Activated T-helper 17 cell treated with anti-CD3 and anti-CD28 coated beads, Interleukin-2, amount 50 U/mL, for 72 hours (primary cell): ENCODE results near the gene NIM1K. TPM values are rescaled to one million over a fixed set of nuclear protein-coding genes. Genes with fewer than 3 reads are reported as not detected.
"Not testable (repeated sequence)": the region's sequence is repeated elsewhere in the genome, so short reads cannot be mapped to it uniquely, and the experiment has no call there.

Experiments used
- ATAC-seq: fragments of 150-1000 bp; cut with Tn5 transposase; replicated peaks from 2 replicates; pipeline ENCODE4 v1.10.0; 2021; ENCODE audit warnings: mild to moderate bottlenecking, moderate library complexity
- H3K27ac Mint-ChIP-seq: one replicate; pipeline ENCODE4 v1.8.0; 2022; ENCODE audit warnings: mixed read lengths
- H3K27me3 Mint-ChIP-seq: one replicate; pipeline ENCODE4 v1.8.0; 2022; ENCODE audit warnings: mixed read lengths
- H3K36me3 Mint-ChIP-seq: one replicate; pipeline ENCODE4 v1.8.0; 2022; ENCODE audit warnings: low read depth, mild to moderate bottlenecking, mixed read lengths
- H3K4me1 Mint-ChIP-seq: one replicate; pipeline ENCODE4 v1.8.0; 2022; ENCODE audit warnings: mixed read lengths
- H3K4me3 Mint-ChIP-seq: one replicate; pipeline ENCODE4 v1.8.0; 2022; ENCODE audit warnings: mild to moderate bottlenecking, mixed read lengths
- H3K9me3 Mint-ChIP-seq: one replicate; pipeline ENCODE4 v1.8.0; 2022; ENCODE audit warnings: mixed read lengths
- total RNA-seq, 2 donors: library from RNA; stranded (reverse); gene quantifications; one replicate each; pipeline ENCODE4 v1.2.3, GENCODE V29; 2022

Gene NIM1K
- total RNA-seq, 2 donors from 2014 or later = 1.7 to 4.3 TPM

DNA sequence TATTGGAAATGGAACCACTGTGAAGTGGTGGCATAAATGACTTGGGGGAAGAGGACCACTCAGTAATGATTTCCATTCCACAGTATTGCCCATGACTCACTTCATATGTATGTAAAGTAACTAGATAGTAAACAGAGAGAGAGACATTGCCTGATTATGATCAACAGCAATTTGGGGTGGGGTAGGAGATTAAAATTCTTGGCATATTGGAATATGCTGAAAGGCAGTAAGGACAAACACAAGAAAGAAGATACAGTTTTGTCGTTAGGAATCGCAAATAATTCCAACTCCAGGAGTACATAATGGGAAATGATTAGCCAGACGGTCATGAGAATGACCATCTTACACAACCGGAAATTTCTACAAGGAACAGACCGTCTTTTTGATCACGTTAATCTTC is 122.7 kb downstream of the NIM1K start:
- peaks cover 33% of the 10 kb centered on the region for H3K4me1 Mint-ChIP-seq
- no peak for ATAC-seq
- peak overlapping the region; percentile 100 for H3K27ac Mint-ChIP-seq
- H3K9me3 Mint-ChIP-seq = peaks cover 6% of the 10 kb centered on the region
- peak overlapping the region; percentile 93 for H3K4me3 Mint-ChIP-seq
- H3K36me3 Mint-ChIP-seq = peaks cover 60% of the 10 kb centered on the region
- H3K27me3 Mint-ChIP-seq = no peaks in the 10 kb centered on the region

- peak overlapping the region; percentile 100 for H3K27ac Mint-ChIP-seq
- peak; percentile 49 for ATAC-seq
- H3K9me3 Mint-ChIP-seq = peaks cover 6% of the 10 kb centered on the region
- peaks cover 29% of the 10 kb centered on the region for H3K4me1 Mint-ChIP-seq
- H3K4me3 Mint-ChIP-seq = peak overlapping the region; percentile 93
- H3K36me3 Mint-ChIP-seq = peaks cover 54% of the 10 kb centered on the region
- H3K27me3 Mint-ChIP-seq = no peaks in the 10 kb centered on the region
These were observed 123.2 kb downstream of the NIM1K start for GRCh38 chr5:43315263-43315662.

DNA sequence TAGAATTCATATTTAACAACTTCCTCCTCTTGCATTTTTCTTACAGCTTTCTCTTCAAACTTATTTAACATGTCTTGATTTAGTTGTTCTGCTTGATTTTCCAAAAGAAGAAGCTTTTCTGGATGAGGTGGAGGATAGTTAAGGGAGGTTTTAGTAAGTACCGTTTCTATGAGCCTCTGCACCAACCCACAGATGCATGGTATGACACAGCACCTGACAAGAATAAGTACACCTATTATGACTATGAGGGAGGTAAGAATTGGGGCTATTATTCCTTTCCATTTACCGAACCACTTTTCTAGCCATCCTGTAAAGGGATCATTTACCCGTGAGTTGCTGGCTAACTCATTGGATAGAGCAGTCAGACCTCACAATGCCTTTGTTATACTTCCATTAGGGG is 123.7 kb downstream of the NIM1K start:
- Mint-ChIP-seq H3K27ac (peak overlapping the region; percentile 100), H3K36me3 (peaks cover 50% of the 10 kb centered on the region), H3K4me1 (peaks cover 28% of the 10 kb centered on the region), H3K4me3 (peak overlapping the region; percentile 93), H3K27me3 (no peaks in the 10 kb centered on the region), H3K9me3 (peaks cover 6% of the 10 kb centered on the region)
- peak; percentile 11 for ATAC-seq

DNA sequence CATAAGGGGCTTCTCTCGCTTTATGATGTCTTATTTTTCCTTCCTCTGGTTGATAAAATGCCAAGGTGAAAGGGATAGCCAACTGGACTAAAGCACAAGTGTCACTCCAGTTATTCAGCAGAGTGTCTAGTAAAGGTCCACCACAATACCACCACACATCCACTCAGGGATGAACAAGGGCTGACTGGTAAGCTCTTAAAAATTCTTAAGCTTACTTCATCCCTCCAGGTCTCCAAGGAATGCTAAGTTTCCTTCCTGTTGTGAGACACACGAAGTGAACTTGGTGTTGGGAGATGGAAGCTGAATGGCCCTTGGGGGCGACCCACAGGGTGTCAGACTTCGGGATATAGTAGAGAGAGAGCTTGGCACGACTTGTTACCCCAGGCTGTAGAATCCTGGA is 124.4 kb downstream of the NIM1K start:
- H3K36me3 Mint-ChIP-seq = peaks cover 43% of the 10 kb centered on the region
- peak overlapping the region; percentile 100 for H3K27ac Mint-ChIP-seq
- peaks cover 6% of the 10 kb centered on the region for H3K9me3 Mint-ChIP-seq
- ATAC-seq = no peak
- H3K4me1 Mint-ChIP-seq = peaks cover 26% of the 10 kb centered on the region
- H3K4me3 Mint-ChIP-seq = peak overlapping the region; percentile 93
- H3K27me3 Mint-ChIP-seq = no peaks in the 10 kb centered on the region

- no peak for ATAC-seq
- H3K36me3 Mint-ChIP-seq = peaks cover 3% of the 10 kb centered on the region
- H3K27me3 Mint-ChIP-seq = no peaks in the 10 kb centered on the region
- H3K4me3 Mint-ChIP-seq = no peak overlapping the region
- H3K4me1 Mint-ChIP-seq = peaks cover 5% of the 10 kb centered on the region
- no peak overlapping the region for H3K27ac Mint-ChIP-seq
- no peaks in the 10 kb centered on the region for H3K9me3 Mint-ChIP-seq
These were observed 128.8 kb downstream of the NIM1K start for GRCh38 chr5:43320846-43321245.

DNA sequence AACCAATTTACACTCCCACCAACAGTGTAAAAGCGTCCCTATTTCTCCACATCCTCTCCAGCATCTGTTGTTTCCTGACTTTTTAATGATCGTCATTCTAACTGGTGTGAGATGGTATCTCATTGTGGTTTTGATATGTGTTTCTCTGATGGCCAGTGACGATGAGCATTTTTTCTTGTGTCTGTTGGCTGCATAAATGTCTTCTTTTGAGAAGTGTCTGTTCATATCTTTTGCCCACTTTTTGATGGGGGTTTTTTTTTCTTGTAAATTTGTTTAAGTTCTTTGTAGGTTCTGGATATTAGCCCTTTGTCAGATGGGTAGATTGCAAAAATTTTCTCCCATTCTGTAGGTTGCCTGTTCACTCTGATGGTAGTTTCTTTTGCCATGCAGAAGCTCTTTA is 131.5 kb downstream of the NIM1K start:
- ATAC-seq, H3K36me3 Mint-ChIP-seq, H3K4me3 Mint-ChIP-seq, H3K4me1 Mint-ChIP-seq, H3K27me3 Mint-ChIP-seq, H3K9me3 Mint-ChIP-seq, H3K27ac Mint-ChIP-seq: not testable (repeated sequence)

DNA sequence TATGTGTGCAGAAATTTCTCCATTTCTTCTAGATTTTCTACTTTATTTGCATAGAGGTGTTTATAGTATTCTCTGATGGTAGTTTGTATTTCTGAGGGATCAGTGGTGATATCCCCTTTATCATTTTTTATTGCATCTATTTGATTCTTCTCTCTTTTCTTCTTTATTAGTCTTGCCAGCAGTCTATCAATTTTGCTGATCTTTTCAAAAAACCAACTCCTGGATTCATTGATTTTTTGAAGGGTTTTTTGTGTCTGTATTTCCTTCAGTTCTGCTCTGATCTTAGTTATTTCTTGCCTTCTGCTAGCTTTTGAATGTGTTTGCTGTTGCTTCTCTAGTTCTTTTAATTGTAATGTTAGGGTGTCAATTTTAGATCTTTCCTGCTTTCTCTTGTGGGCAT is 133.6 kb downstream of the NIM1K start:
- not testable (repeated sequence) for H3K4me1 Mint-ChIP-seq, H3K4me3 Mint-ChIP-seq, H3K36me3 Mint-ChIP-seq, H3K27me3 Mint-ChIP-seq, H3K9me3 Mint-ChIP-seq, H3K27ac Mint-ChIP-seq, ATAC-seq

Other genes starting within 250 kb of the NIM1K start
- gene ANXA2R, start 151.9 kb upstream of the NIM1K start, total RNA-seq = 1 to 10 TPM; 2.4 to 6.2 TPM
- 10 to 100 TPM; 34.3 to 43.6 TPM for gene ZNF131, start 71.3 kb upstream of the NIM1K start, total RNA-seq
- gene HMGCS1, start 121.2 kb downstream of the NIM1K start, total RNA-seq = 100 to 1,000 TPM in 1 of 2 donors, 10 to 100 TPM in 1; 90.2 to 108 TPM
- gene CCL28, start 220.2 kb downstream of the NIM1K start, total RNA-seq = 10 to 100 TPM; 11.4 to 22.8 TPM